Spinal cord (tissue), 10 donors: ENCODE results near the gene CTNNB1. TPM values are rescaled to one million over a fixed set of nuclear protein-coding genes. Genes with fewer than 3 reads are reported as not detected.

Experiments
- DNase-seq, 6 donors: peaks; one replicate each; pipeline versions ENCODE4 v3.0.0 to v3.0.0-alpha.2; 2013 to 2015; ENCODE audit warnings: low spot score in 6 of 6, low read depth in 4 of 6
- H3K27ac ChIP-seq: one replicate; pipeline ENCODE4 v1.5.1; 2013; ENCODE audit warnings: low read depth, low read length, control low read depth
- H3K27me3 ChIP-seq: one replicate; pipeline ENCODE4 v1.6.1; 2013; ENCODE audit warnings: low read length; ENCODE audit not compliant: control insufficient read depth, insufficient read depth
- H3K36me3 ChIP-seq: one replicate; pipeline ENCODE4 v1.6.1; 2013; ENCODE audit warnings: low read length; ENCODE audit not compliant: control insufficient read depth, insufficient read depth
- H3K4me1 ChIP-seq: one replicate; pipeline ENCODE4 v1.6.1; 2013; ENCODE audit warnings: low read length; ENCODE audit not compliant: control insufficient read depth, insufficient read depth
- H3K4me3 ChIP-seq: one replicate; pipeline ENCODE4 v1.5.1; 2013; ENCODE audit warnings: low read depth, low read length, control low read depth
- H3K9me3 ChIP-seq: one replicate; pipeline ENCODE4 v1.6.1; 2013; ENCODE audit warnings: low read length; ENCODE audit not compliant: control insufficient read depth, insufficient read depth
- WGBS: methylation state at CpG from one replicate; pipeline ENCODE4 v1.1.5; 2013; ENCODE audit warnings: missing lambda C conversion rate; ENCODE audit not compliant: insufficient coverage; 5-methylcytosine and 5-hydroxymethylcytosine counted together
- polyA plus RNA-seq, 2 donors: library from polyadenylated mRNA; unstranded; fragments of 120-200 nt; gene quantifications; one replicate each; pipeline ENCODE4 v1.2.1, GENCODE V29; 2013; ENCODE audit not compliant: insufficient read length in 2 of 2
- total RNA-seq, 2 donors: library from RNA; depleted of rRNA in 1 of 2; stranded (reverse); fragments of 120-200 nt in 1 of 2; fragments of >200 nt in 1 of 2; gene quantifications; one replicate each; pipeline versions ENCODE4 v1.2.3 to v1.2.4, GENCODE V29; 2013 to 2014
- donor health status: healthy.

The CTNNB1 gene
- total and polyA plus RNA-seq, 4 donors = 334 to 824 (median 498) TPM

GRCh38 chr3:41200669-41201021 lies 1.3 kb downstream of the CTNNB1 start:
- 0% methylated on average over 2 of the region's 7 CpGs for WGBS
- Histone ChIP-seq H3K9me3 (no peaks in the 10 kb centered on the region), H3K4me3 (peak overlapping the region; percentile 95), H3K4me1 (peaks cover 4% of the 10 kb centered on the region), H3K36me3 (no peaks in the 10 kb centered on the region), H3K27me3 (no peaks in the 10 kb centered on the region), H3K27ac (peak overlapping the region; percentile 82)
- DNase-seq = peak in 3 of 6 donors; percentile 22 to 55 (median 50)

DNA sequence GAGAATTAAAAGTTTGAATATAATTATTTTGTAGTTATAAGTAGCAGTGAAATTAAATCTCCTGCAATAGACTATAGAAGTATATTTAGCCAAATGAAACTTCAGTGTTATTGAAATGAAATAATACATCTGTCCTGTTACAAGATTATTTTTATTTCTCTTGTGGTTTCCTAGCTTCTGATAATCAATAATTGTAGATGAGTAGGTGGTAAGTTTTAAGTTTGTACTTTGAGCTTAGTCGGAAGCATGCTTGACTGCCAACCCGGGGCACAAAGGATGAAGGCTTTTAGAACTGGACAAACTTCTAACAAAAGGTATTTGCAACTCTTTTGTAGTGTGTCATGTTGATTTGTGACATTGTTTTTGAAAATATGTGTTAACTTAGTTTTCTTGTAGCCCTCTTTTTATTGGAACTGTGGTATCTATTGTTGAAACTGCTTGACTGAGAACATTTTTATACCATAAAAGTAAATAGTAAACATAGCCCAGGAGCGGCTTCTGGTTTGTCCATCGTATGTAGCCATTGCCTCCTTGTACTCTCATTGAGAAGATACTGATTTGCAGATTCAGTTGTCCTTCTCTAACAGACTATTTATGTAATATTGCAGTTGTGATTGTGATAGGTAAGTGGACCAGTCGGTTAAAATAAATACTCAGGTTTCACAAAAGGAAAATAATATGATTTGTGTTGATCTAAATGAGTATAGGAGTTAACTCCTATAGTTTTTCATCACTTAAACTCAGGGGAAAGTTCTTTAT lies 2.9 kb downstream of the CTNNB1 start:
- Histone ChIP-seq H3K4me1 (peaks cover 4% of the 10 kb centered on the region), H3K4me3 (peak overlapping the region; percentile 95), H3K27ac (no peak overlapping the region), H3K9me3 (no peaks in the 10 kb centered on the region), H3K27me3 (no peaks in the 10 kb centered on the region), H3K36me3 (no peaks in the 10 kb centered on the region)
- peak in 1 of 6 donors; percentile 11 for DNase-seq
- WGBS = 21% methylated on average over 2 of the region's 5 CpGs

GRCh38 chr3:41202834-41203345 lies 3.6 kb downstream of the CTNNB1 start:
- H3K4me1 ChIP-seq = peaks cover 4% of the 10 kb centered on the region
- peak in 3 of 6 donors; percentile 17 to 83 (median 65) for DNase-seq

GRCh38 chr3:41204369-41204768 lies 5.1 kb downstream of the CTNNB1 start:
- Histone ChIP-seq H3K9me3 (no peaks in the 10 kb centered on the region), H3K36me3 (no peaks in the 10 kb centered on the region), H3K27me3 (no peaks in the 10 kb centered on the region), H3K27ac (no peak overlapping the region), H3K4me3 (no peak overlapping the region), H3K4me1 (peaks cover 4% of the 10 kb centered on the region)
- peak in 1 of 6 donors; percentile 5 for DNase-seq
- WGBS = no CpG with 5 or more reads among the region's 1 CpG

More at GRCh38 chr3:41202834-41203345, 3.6 kb downstream of the CTNNB1 start:
- Histone ChIP-seq H3K4me3 (peak overlapping the region; percentile 9), H3K36me3 (no peaks in the 10 kb centered on the region), H3K27ac (no peak overlapping the region), H3K9me3 (no peaks in the 10 kb centered on the region), H3K27me3 (no peaks in the 10 kb centered on the region)

DNA sequence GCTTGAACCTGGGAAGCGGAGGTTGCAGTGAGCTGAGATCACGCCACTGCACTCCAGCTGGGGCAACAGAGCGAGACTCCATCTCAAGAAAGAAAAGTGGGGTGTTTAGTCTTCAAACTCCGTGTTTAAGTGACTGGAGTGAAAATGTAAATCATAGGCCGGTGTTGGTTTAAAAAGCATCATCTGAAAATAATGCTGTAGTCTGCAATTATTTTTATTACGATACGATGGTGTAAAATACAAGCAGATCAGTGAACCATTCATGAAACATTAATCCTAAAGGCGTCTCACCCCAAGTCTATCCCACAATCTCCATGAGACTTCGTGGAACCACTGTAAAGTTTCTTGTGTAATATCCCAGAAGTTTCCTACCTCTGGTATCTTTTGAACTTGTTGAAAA lies 6.3 kb downstream of the CTNNB1 start:
- Histone ChIP-seq H3K9me3 (no peaks in the 10 kb centered on the region), H3K27me3 (no peaks in the 10 kb centered on the region), H3K27ac (no peak overlapping the region), H3K36me3 (no peaks in the 10 kb centered on the region), H3K4me3 (no peak overlapping the region), H3K4me1 (peaks cover 4% of the 10 kb centered on the region)
- no peak for DNase-seq
- WGBS = 88% methylated on average over 3 of the region's 9 CpGs

DNA sequence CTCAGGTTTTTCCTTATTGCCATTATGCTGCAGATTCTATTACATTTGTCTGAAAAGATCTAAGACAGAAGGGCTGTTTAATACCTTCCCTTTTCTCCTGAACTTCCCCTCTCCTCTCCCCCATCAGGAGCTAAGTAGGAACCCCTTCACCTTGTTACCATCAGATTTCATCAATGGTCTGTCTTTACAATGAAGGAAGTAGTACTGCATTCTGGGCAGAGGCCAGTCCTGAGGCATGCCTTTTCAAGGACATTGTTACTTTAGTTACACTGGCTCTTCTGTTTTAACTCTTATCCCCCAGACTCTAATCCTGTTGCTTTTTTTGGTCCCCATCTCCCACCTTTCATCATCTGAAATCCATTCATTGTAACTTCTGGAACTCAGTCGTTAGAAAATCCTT lies 8.1 kb downstream of the CTNNB1 start:
- WGBS = no CpG with 5 or more reads among the region's 1 CpG

GRCh38 chr3:41208507-41209220 lies 9.4 kb downstream of the CTNNB1 start:
- Histone ChIP-seq H3K4me1 (peaks cover 4% of the 10 kb centered on the region), H3K27me3 (no peaks in the 10 kb centered on the region), H3K9me3 (no peaks in the 10 kb centered on the region), H3K36me3 (no peaks in the 10 kb centered on the region), H3K4me3 (no peak overlapping the region), H3K27ac (no peak overlapping the region)
- peak in 1 of 6 donors; percentile 9 for DNase-seq
- 67% methylated on average over 6 of the region's 7 CpGs for WGBS

More for the DNA sequence above, 8.1 kb downstream of the CTNNB1 start:
- H3K36me3 ChIP-seq = no peaks in the 10 kb centered on the region
- H3K9me3 ChIP-seq = no peaks in the 10 kb centered on the region
- peaks cover 4% of the 10 kb centered on the region for H3K4me1 ChIP-seq
- no peak for DNase-seq
- H3K27me3 ChIP-seq = no peaks in the 10 kb centered on the region
- no peak overlapping the region for H3K4me3 ChIP-seq
- H3K27ac ChIP-seq = no peak overlapping the region

DNA sequence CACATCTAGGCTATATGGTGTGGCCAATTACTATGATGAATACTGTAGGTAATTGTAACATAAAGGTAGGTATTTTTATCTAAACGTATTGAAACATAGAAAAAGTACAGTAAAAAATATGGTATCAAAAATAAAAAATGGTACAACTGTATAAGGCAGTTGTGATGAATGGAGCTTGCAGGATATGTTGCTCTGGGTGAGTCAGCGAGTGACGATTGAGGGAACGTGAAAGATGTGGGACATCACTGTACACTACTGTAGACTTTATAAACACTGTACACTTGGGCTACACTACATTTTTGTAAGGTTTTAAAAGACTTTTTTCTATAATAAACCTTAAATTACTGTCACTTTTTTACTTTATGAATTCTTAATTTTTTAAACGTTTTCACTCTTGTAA lies 10.3 kb downstream of the CTNNB1 start:
- no peaks in the 10 kb centered on the region for H3K9me3 ChIP-seq
- DNase-seq = no peak
- H3K4me3 ChIP-seq = no peak overlapping the region
- H3K27me3 ChIP-seq = no peaks in the 10 kb centered on the region
- H3K27ac ChIP-seq = no peak overlapping the region
- H3K36me3 ChIP-seq = no peaks in the 10 kb centered on the region
- H3K4me1 ChIP-seq = peaks cover 4% of the 10 kb centered on the region
- WGBS = no CpG with 5 or more reads among the region's 5 CpGs

- no peaks in the 10 kb centered on the region for H3K9me3 ChIP-seq
- no peak for DNase-seq
- no peaks in the 10 kb centered on the region for H3K36me3 ChIP-seq
- H3K4me1 ChIP-seq = no peaks in the 10 kb centered on the region
- H3K27ac ChIP-seq = no peak overlapping the region
- no peaks in the 10 kb centered on the region for H3K27me3 ChIP-seq
- WGBS = 100% methylated on average over 1 of the region's 5 CpGs
- no peak overlapping the region for H3K4me3 ChIP-seq
Observed at GRCh38 chr3:41210966-41211365, 11.7 kb downstream of the CTNNB1 start.
